HEK293T (cell line): ENCODE measurements around the gene PRDM15.

ENCODE experiments used
- CTCF ChIA-PET: fragments of 350-600 bp; formaldehyde crosslinking; extraction: SDS; loops from one replicate; lab custom pipeline; 2021; ENCODE audit warnings: antibody characterized with exemption, inconsistent platforms; lab: Yijun Ruan, JAX
- POLR2A ChIA-PET: fragments of 350-600 bp; formaldehyde crosslinking; extraction: SDS; loops from one replicate; lab custom pipeline; 2020; ENCODE audit warnings: antibody characterized with exemption, inconsistent platforms; lab: Yijun Ruan, JAX
- DNase-seq: peaks from one replicate; pipeline ENCODE4 v3.0.0; 2012; ENCODE audit warnings: mixed read lengths; ENCODE audit errors: extremely low spot score
- ARNT ChIP-seq: fragments of 450-650 bp; IDR thresholded peaks from 2 replicates; pipeline ENCODE4 v1.6.1; 2017; ENCODE audit warnings: mild to moderate bottlenecking
- BHLHE40 ChIP-seq: fragments of 450-650 bp; IDR thresholded peaks from 2 replicates; pipeline ENCODE4 v1.6.1; 2016; ENCODE audit warnings: mild to moderate bottlenecking, moderate library complexity, borderline replicate concordance
- CTBP1 ChIP-seq: fragments of 450-650 bp; IDR thresholded peaks from 2 replicates; pipeline ENCODE4 v1.6.1; 2016; ENCODE audit warnings: borderline replicate concordance
- ELF4 ChIP-seq: fragments of 450-650 bp; IDR thresholded peaks from 2 replicates; pipeline ENCODE4 v1.6.1; 2017; ENCODE audit warnings: antibody characterized with exemption
- FOXA1 ChIP-seq: fragments of 450-650 bp; IDR thresholded peaks from 2 replicates; pipeline ENCODE4 v1.6.1; 2016; ENCODE audit warnings: mild to moderate bottlenecking
- FOXK2 ChIP-seq: fragments of 450-650 bp; IDR thresholded peaks from 2 replicates; pipeline ENCODE4 v1.6.1; 2016; ENCODE audit warnings: mild to moderate bottlenecking
- FOXM1 ChIP-seq: fragments of 450-650 bp; IDR thresholded peaks from 2 replicates; pipeline ENCODE4 v1.6.1; 2017; ENCODE audit warnings: mild to moderate bottlenecking, borderline replicate concordance
- HDGF ChIP-seq: fragments of 450-650 bp; IDR thresholded peaks from 2 replicates; pipeline ENCODE4 v1.6.1; 2017; ENCODE audit warnings: antibody characterized with exemption, borderline replicate concordance
- L3MBTL2 ChIP-seq: fragments of 450-650 bp; conservative IDR thresholded peaks from 2 replicates; pipeline ENCODE4 v1.6.1; 2016; ENCODE audit warnings: mild to moderate bottlenecking
- LEF1 ChIP-seq: fragments of 450-650 bp; IDR thresholded peaks from 2 replicates; pipeline ENCODE4 v1.6.1; 2017; ENCODE audit warnings: mild to moderate bottlenecking, borderline replicate concordance
- NFRKB ChIP-seq: fragments of 450-650 bp; IDR thresholded peaks from 2 replicates; pipeline ENCODE4 v1.6.1; 2016; ENCODE audit warnings: mild to moderate bottlenecking, moderate library complexity
- SP1 ChIP-seq: fragments of 450-650 bp; IDR thresholded peaks from 2 replicates; pipeline ENCODE4 v1.6.1; 2017
- SUZ12 ChIP-seq: fragments of 450-650 bp; IDR thresholded peaks from 2 replicates; pipeline ENCODE4 v1.6.1; 2016; ENCODE audit warnings: mild to moderate bottlenecking
- TARDBP ChIP-seq: fragments of 450-650 bp; IDR thresholded peaks from 2 replicates; pipeline ENCODE4 v1.6.1; 2016
- ZNF384 ChIP-seq: fragments of 450-650 bp; IDR thresholded peaks from 2 replicates; pipeline ENCODE4 v1.6.1; 2016
- TF ChIP-seq, protein P1 (sequence below): fragments of 450-650 bp; IDR thresholded peaks from 2 replicates; pipeline ENCODE4 v1.6.1; 2016

Gene PRDM15

DNA sequence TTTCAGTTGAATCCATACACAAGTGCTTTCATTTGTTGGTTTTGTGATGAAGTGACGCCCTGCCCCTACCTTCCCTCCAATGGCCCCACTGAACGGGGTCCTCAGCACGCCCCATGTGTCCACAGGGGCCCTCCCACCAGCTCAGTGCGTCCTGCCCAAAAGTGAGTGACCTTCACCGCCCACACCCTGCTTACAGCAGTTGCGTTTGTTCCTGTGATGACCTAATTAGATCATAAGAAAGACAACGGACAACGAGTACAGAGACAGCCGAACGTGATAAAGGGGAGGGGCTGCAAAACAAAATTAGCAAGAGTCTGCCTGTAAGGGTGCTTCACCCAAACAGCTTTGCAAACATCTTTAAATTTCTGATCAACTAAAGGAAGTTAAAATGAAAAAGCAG is 74.1 kb downstream of the PRDM15 start:
- no peak for DNase-seq
- CTCF ChIA-PET: no interaction called here
- TF ChIP-seq, protein P1, sequence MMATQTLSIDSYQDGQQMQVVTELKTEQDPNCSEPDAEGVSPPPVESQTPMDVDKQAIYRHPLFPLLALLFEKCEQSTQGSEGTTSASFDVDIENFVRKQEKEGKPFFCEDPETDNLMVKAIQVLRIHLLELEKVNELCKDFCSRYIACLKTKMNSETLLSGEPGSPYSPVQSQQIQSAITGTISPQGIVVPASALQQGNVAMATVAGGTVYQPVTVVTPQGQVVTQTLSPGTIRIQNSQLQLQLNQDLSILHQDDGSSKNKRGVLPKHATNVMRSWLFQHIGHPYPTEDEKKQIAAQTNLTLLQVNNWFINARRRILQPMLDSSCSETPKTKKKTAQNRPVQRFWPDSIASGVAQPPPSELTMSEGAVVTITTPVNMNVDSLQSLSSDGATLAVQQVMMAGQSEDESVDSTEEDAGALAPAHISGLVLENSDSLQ: no peak
- TF ChIP-seq ARNT (no peak), TARDBP (no peak), ELF4 (no peak), BHLHE40 (no peak), FOXA1 (no peak), FOXM1 (no peak), FOXK2 (no peak), LEF1 (no peak), SP1 (no peak), ZNF384 (no peak)
- POLR2A ChIA-PET: no interaction called here

DNA sequence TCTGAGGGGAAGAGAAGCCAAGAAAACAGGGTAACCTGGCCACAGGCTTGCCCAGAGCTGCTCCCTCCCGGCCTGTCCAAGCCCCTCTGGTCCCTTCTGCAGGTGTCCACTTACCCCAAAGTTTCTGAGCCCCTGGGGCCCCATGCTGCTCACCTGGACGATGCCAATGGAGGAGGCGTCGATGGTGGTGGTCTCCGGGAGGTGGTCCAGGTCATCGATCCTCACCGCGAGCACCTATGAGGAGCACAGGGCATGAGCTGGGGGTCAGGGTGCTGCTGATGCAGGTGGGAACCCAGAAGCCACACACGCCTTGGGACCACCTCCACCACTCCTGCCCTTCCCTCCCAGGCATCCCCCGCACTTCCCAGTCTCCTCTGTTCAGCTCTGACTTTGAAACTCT is 74.8 kb downstream of the PRDM15 start:
- POLR2A ChIA-PET: no interaction called here

DNA sequence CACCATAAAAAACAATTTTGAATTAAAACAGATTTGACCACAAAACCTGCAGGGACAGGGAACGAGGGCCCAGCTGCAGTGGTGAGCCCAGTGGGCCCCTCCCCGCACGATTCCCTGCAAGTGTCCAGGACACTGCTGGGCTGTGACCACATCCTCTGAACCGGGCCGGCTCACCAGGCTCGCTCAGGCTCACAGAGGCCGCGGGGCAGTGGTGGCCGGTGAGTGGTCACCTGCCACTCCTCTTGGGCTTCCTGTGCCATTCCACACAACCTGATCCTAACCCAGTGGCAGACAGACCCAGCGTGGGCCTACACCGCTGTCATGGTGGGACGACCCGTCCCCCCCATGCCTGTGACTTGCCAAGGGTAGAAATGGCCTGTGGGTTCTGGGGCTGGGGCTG is 75.8 kb downstream of the PRDM15 start:
- ChIA-PET POLR2A (no interaction called here), CTCF (no interaction called here)
- DNase-seq: no peak
- TF ChIP-seq SUZ12 (no peak), TARDBP (no peak), FOXA1 (no peak), FOXM1 (no peak), L3MBTL2 (no peak)

More for the DNA sequence above, 74.8 kb downstream of the PRDM15 start:
- CTCF ChIA-PET: no interaction called here
- TF ChIP-seq TARDBP (no peak), FOXA1 (no peak), L3MBTL2 (no peak), CTBP1 (no peak), SP1 (no peak), ZNF384 (no peak), BHLHE40 (no peak), SUZ12 (no peak), NFRKB (no peak), FOXK2 (no peak), LEF1 (no peak), ARNT (no peak), HDGF (no peak)
- TF ChIP-seq, protein P1: no peak
- DNase-seq: no peak

DNA sequence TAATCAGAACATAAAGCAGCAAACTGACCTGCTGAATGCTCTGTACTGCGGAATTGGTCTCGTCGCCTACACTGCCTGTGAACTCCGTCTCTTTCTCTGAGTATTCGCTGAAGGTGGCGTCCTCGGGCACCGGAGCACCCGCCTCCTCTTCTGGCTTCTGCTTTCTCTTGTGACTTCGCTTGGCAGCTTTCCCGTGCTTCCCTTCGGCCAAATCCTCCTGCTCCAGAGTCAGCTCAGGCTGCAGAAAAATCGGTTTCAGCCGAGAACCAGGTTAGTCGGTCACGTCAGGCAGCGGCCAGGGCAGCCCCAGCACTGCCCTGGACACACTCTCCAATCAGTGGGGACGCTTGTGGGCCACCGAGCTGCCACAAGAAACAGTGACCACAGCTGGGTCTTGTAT is 76.5 kb downstream of the PRDM15 start:
- CTCF ChIA-PET: no interaction called here
- no peak for DNase-seq
- POLR2A ChIA-PET: no interaction called here
- TF ChIP-seq SP1 (no peak), FOXK2 (no peak), CTBP1 (no peak), TARDBP (no peak), FOXM1 (no peak), LEF1 (no peak), L3MBTL2 (no peak), NFRKB (no peak), HDGF (no peak), ELF4 (no peak), SUZ12 (no peak), ARNT (no peak), FOXA1 (no peak), BHLHE40 (no peak), ZNF384 (no peak)
- TF ChIP-seq, protein P1: no peak

DNA sequence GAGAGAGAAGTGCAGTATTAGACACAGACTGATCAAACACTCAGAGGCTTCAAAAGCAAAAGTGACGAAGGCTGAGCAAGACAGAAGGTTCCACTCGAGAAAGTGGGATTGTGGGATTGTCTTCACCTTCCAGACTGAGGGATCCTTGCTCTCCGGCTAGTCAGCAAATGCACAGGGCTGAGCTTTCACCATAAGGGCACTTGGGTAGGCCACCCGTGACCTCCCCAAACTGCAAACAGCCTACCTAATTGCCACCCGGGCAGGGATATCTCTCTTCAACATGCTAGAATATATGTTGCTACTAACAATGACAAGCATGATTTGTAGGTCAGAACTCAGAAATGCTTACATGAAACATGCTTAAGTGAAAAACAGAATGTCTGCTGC is 77.0 kb downstream of the PRDM15 start:
- POLR2A ChIA-PET: no interaction called here
- TF ChIP-seq NFRKB: no peak
- TF ChIP-seq LEF1: no peak
- TF ChIP-seq SP1: no peak
- TF ChIP-seq ZNF384: no peak
- TF ChIP-seq FOXA1: no peak
- TF ChIP-seq FOXM1: no peak
- no peak for TF ChIP-seq L3MBTL2
- no peak for TF ChIP-seq BHLHE40
- TF ChIP-seq TARDBP: no peak
- TF ChIP-seq, protein P1: no peak
- TF ChIP-seq ARNT: no peak
- no peak for TF ChIP-seq CTBP1

DNA sequence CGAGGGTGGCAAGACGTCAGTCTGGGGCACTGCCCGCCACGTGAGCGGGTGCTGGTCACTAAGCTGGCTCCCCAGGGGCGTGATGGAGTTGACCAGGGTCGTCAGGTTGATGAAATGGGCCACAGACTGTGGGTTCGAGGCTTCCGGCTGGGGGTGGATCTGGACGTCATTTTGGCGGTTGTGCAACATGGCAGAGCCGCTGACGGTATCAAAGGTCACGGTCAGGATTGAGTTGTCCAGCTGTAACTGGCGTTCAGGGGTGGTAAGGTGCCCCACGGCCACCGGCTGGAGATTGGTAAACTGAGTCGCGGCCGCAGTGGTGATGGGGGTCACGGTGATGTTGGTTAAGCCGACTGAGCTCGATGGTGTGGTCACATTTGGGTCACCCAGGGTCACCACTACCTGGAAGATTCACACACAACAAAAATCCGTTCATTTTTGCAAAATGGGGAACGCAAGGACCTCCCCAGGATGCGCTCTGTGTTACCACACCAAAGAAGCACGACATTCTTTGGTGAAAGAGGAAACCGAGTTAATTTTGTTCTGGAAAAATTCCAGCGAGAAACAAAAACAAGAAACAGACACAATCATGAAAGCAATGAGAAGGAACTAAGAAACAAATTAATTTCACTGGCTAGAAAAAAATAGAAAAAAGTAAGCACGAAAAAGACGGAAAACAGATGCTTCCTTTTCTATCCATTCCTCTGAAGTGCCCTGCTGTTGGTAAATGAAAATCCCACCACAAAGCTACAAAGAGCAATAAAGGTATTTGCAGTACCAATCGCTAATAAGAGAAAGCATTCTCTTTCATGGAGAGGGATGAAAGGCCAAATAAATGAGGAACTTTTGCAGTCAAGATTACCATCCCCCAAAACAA is 77.6 kb downstream of the PRDM15 start:
- DNase-seq: no peak
- TF ChIP-seq TARDBP: no peak
- no peak for TF ChIP-seq SUZ12
- TF ChIP-seq FOXK2: no peak
- CTCF ChIA-PET: interaction anchor here (1.6 kb wide), 1 partner anchor 189 kb away, joined by 8 read pairs; no protein-coding TSS in a partner anchor
- POLR2A ChIA-PET: no interaction called here

More for the DNA sequence above, 77.0 kb downstream of the PRDM15 start:
- CTCF ChIA-PET: no interaction called here
- DNase-seq: no peak
